Fibroblast of skin of abdomen (primary cell): ENCODE measurements around the gene E2F6.

Experiments used
- DNase-seq: peaks from one replicate; pipeline ENCODE4 v3.0.0-alpha.2; 2013

E2F6 gene

DNA sequence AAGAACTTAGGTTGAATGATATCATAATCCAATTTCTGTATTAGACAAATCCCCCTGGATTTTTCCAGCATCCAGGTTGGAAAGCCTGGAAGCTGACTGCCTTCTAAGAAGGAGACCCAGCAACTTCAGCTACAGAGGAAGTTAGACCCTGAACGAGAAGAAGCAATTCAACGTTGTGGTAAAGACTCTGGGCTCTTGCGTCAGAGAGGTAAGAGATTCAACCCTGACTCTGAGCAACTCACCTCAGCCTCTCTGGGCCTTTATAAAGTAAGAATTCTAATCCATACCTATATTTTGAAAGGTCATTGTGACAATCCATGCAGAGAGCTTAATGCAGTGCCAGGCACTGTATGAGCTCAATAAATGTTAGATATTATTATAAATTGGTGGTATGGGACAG, 9.7 kb downstream of the E2F6 start:
- DNase-seq: no peak

DNA sequence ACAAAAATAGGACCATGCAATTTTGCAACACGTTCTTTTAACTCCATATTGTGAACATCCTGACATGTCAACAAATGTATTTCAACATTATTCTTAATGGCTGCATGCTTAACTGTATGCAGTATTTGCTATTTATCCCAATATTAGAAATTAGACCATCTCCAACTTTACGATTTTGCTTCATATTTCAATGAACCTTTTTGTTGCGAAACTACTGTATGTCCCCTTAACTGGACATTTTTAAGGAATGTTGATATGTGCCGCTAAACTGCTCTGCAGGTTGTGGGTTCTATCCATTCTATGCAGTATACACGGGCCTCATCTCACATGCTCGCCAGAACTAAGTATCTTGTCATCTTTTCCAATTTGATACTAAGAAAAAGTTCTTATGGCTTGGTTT, 11.1 kb downstream of the E2F6 start:
- DNase-seq: no peak

DNA sequence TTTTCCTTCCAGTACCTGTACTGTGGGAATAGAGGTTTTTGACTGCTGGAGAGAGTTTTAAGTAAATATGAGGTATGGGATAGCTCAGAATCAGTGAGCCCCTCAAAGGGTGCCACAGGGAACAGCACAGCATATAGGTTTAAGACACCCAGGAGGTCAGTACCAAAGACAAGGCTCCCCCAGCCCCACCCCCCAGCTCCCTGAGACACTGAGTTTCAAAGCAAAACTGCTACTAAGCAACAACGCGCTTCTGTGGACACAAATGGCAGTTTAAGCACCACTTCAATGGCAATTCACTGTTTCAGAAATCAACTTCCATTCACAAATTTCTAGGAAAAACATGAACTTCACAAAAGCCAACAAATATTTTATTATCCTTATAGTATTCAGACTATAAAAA, 15.2 kb downstream of the E2F6 start:
- DNase-seq: no peak

DNA sequence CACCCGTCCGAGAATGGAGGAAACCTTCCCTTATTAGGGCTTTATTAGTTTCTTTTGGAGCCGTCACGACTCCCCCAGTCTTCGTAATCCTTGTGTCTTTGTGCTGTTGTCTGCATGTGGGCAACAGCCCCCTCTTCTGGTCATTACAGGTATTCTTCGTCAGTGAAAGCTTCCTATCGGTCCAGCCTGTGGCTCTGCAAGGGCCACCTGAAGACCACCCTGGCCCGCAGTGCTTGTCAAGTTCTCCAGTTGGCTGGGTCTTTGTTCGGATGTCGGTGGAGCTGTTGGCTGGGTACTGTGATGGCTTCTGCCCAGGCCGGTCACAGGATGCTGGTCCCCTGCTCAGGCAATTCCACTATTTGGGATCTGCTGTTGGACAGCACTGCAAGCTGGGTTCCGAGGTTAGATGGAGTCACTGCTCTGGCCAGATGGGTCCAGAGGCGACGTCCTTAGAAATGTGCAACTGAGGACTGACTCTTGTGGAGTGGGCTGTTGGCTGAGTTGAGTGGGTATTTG, 19.2 kb downstream of the E2F6 start:
- peak; percentile 67 for DNase-seq

DNA sequence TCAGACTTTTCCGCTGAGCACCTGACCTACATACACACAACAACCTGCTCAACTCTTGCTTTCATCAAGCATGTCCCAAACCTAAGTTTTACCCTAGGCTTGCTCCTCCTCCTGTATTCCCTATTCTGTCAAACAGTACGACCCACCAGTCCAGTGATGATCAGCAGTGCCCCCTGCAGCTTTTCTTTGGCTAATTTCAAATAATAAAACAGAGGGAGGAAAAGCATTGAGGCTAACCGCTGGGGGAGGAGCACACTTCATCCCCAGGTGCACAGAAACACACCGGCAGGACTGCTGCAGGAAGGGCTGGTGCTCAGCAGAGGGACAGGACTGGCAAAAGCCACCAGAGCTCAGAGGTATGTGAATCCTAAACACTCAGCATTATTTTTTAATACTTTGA, 21.2 kb downstream of the E2F6 start:
- no peak for DNase-seq

DNA sequence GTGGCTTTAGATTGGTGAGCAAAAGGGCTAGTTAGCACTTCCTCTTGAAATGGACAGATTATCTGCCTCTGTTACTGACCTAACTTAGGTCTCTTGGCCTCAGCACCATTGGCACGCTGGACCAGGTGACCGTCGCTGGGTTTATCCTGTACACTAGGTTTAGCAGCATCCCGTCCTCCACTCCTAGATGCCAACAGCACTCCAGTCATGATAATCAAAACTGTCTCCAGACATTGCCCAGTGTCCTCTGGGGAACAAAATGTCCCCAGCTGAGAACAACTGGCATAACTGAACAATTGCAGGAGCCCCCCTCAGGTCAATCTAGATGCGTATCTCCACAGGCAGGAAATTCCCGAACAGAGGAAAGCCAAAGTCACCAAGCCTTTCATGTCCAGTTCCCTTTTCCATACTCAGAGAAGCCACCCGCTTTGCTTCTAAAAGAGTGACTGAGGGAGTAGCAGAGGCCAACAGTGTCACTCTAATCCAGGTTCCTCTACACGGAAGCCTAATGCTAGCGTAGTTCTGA, 27.3 kb downstream of the E2F6 start:
- no peak for DNase-seq

DNA sequence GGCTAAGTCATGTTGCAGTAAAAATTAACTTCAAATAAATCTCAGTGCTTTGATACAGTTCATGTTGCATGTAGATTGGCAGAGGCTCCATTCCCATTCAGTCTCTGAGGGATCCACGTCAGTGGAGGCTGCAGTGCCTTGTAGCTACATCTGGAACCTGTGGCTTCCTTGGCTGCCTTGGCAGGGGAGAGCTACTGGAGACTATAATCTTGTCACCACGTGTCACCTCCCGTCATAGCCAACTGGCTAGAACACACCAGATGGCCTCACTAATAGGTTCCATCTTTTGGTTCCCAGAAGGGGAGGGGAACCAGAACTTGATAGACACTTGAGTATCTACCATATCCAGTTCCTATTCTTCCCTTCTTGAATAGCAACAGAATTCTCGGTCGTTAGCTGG, 28.4 kb downstream of the E2F6 start:
- DNase-seq: no peak

DNA sequence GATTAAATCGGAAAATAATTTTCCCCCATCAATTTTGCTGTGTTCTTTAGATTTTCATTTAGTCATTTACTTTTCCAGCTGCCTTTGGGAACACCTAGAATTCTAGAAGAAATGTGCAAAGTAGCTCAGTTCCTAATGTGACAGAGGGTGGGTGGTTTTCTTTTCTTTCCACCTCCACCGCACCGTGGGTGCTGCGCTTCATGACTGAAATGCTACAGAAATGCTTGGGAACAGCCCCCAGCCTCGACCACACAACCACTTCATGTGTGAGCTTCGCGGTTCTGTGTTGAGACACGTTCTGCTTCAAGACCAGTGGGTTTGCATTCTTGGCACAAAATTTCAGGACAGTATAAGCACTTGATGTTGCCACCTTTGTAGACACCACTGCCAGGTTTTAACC, 30.9 kb downstream of the E2F6 start:
- no peak for DNase-seq

DNA sequence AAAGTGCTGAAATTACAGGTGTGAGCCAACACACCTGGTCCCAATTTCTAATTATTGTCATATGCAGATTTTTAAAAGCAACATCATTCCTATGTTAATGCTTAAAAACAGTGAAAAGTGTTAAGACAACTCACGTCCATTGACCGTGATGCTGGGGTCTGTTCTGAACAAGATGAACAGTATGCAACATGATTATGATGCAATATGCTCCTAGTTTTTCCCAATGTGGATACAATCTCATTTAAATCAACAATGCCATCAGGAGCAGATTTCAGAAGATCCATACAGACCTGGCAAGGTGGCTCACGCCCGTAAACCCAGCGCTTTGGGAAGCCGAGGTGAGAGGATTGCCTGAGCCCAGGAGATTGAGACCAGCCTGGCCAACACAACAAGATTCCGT, 31.5 kb downstream of the E2F6 start:
- no peak for DNase-seq

DNA sequence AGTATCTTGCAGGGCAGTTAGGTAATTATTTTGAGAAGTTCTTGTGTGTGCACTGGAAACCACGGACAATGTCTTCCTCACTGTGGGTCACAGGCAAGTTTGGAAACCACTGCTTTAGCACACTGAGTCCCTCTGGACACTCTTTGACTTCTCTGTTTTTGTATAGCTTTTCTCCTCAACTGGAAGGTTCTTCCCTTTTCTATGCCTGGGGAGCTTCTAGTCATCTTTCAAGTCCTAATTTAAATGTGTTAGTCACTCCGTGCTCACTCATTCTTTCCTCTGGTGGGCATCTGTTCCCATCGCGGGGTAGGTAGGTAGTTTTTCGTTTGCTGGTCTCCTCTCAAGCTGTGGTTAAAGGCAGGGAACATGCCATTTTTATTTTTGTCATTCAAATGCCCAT, 32.1 kb downstream of the E2F6 start:
- DNase-seq: no peak

DNA sequence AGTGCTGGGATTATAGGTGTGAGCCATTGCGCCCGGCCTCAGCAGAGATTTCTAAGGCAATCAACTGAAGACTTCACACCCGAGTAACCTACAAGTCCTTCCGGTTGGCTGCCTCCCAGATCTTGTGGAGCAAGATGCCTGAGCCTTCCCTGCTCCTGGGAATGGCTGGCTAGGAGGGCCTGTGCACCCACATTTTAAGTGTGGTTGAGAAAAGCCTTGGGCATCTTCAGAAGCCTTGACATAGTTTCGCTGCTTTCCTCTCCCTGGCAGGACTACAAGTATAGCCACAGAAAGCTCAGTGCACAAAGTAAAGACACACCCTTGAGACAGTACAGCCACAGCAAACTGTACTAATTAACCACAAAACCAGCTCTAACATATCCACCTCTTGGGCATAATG, 35.2 kb downstream of the E2F6 start:
- no peak for DNase-seq

DNA sequence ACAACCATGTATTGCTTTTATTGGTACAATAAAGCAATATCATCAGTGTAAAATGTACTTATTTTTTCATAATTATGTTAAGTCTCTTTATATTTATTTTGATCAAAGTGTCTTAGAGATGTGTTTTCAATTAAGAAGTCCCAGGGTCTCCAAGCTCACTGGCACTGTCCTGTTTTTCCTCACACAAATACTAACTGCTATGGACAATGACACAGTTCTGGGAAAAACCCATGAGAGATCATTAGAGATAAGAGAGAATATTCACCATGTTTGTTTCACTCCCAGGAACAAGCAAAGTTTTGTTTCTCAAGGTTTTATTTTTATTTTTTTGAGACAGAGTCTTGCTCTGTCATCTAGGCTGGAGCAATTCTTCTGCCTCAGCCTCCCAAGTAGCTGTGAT, 38.7 kb downstream of the E2F6 start:
- no peak for DNase-seq

DNA sequence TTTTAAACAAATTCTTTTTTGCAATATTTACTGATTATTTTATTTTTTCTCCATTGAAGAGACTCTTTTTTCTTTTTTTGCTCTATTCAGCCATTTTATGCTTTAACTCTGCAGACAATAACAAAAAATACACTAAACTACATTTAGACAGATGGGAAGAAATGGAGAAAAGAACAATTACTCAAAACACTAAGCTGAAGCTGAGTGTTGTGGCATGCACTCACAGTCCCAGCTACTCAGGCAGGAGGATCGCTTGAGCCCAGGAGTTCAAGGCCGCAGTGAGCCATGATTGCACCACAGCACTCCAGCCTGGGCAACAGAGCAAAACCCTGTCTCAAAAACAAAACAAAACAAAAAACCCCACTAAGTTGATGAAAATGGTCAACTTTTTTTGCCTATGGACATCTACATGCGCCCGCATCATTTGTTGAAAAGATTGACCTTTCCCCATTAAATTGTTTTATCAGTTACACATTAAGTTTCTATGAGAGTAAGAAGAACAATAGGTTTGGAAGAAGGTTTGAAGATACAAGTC, 43.0 kb downstream of the E2F6 start:
- DNase-seq: no peak

DNA sequence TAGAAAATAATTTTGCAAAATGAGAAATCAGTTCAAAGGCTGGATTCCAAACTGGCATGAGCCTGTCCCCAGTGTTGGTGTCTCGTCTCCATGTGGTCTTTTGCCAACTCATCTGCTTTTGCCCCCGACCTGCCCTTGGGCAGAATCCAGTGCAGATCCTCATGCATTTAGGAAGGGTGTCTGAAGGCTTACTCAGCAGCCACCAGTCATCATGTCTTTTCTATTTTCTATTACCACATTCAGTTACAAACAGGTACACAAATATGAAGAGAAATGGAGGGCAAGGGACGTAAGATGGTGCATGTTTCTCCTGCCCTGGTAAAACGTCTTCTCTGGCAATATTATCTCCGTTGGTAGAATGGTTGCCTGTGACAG, 43.5 kb downstream of the E2F6 start:
- DNase-seq: no peak

DNA sequence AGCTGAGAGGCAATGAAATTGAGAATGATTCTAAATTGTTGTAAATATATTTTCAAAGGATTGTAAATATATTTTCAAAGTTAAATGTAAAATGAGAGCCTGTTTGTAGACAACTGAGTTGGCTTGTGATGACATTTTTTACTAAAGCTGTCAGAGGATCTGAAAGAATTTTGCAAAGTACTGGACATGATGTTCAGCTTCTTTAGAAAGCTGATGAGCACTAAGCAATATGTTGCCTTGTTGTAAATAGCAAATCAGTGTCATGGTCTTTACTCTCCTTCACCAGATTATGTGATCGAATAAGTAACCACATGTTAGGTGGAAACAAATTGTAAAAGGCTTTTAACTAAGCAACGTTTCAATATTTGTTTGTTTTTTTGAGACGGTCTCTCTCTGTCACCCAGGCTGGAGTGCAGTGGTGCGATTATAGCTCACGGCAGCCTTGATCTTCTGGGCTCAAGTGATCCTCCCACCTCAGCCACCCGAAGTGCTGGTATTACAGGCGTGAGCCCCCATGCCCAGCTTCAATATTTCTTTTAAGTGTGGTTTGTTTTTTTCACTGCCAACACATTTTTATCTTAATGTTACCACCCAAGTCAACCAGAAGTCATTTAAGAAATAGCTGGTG, 44.0 kb downstream of the E2F6 start:
- no peak for DNase-seq

DNA sequence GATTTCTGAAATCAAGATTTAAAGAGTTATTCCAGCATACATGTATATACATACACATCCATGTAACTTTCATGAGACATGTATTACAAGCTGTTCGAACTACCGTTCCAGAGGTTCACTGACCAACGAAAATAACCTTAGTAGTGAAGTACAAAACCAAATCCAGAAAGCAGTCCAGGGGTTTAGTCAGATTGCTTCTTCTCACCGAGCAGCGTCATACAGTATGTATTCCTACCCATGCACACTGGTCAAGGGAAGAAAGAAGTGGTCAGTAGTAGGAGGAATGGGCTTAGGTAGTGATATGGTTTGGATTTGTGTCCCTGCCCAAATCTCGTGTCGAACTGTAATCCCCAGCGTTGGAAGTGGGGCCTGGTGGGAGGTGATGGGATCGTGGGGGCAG, 45.3 kb downstream of the E2F6 start:
- DNase-seq: no peak

DNA sequence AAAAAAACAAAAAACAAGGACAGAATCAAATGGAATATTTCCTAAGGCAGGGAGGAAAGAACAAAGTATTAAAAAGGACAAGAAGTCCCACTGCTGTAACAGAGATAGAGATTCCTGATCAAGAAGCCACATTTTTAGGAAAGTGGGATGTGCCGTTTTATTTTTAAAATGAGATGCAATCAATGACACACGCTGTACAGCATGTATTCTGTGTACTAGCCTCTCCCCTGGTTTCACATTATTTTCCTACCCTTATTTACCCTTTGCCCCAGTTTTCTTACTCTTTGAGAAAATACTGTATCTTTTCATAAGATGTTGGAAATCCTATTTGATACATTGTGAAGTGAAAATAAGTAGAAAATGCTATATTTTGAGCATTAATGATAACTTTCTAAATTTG, 45.8 kb downstream of the E2F6 start:
- no peak for DNase-seq

DNA sequence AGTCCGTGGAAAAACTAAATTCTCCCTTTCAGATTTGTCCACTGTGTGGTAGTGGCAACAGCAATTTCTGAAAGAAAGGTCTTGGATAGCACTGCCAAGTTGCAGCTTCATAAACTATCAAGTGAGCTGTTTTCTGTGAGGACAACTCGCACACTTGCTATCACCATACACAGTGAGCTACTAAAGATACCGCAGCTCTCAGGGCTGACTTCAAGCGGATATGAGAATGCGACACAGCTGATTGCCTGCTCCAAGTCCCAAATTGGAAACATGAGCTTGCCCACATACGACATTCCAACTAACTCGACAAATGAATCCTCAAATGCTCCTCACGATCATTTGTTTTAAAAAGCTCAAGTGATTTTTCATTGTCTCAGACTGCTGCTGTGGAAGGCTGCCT, 46.2 kb downstream of the E2F6 start:
- DNase-seq: peak; percentile 36

DNA sequence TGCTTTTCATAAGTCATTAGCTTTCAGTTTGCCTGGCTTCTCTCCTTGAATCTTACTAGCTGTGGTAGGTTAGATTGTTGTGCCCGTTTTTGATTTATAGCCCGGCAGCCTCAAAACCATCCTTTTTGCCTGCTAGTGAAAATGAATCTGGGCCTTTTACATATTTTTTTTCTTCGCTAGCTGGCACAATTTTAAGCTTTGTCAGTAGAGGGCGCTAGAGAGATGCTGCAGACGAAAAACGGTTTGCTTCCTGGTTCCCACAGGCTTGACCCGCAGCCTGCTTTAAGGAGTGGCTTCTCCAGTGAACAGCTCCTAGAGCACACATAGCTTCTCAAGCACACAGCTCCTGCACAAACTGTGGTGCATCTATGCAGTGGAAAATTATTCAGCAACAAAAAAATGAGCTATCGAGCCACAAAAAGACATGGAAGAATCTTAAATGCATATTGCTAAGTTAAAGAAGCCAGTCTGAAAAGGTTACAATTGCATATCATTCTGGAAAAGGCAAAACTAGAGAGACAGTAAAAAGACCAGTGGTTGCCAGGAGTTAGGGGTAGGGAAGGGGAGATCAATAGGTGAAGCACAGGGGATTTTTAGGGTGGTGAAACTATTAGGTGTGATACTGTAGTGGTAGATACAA, 47.9 kb downstream of the E2F6 start:
- DNase-seq: no peak

DNA sequence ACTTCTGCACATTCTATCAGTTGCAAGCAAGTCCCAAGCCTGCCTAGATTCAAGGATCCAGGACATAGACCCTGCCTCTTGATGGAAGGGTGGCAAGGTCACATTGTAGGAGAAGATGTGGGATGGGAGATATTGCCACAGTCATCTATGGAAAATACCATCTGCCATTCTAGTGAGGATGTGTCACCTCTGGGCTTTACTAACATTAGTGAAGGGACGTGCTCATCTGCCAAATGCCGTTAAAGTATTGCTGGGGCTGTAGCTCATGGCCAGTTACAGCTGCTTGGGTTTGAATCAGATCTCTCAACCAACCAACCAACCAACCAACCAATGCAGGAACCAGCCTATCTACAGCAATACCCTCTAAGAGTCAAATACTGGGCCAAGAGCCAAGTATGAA, 49.0 kb downstream of the E2F6 start:
- DNase-seq: no peak

DNA sequence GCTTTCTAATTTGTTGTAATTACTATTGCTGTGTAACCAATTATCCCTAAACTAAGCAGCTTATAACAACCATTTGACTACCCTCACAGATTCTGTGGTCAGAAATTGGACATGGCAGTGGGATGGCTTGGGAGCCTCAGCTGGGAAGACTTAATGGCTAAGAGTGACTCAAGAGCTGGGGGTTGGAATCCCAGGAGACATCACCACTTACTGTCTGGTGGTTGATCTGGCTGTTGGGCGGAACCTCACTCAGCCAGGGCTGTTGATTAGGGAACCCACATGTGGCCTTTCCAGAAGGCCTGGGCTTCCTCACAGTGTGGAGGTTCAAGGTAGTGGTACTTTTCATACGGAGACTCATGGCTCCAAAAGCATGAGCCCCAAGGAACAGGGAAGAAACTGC, 49.8 kb downstream of the E2F6 start:
- DNase-seq: peak; percentile 21

DNA sequence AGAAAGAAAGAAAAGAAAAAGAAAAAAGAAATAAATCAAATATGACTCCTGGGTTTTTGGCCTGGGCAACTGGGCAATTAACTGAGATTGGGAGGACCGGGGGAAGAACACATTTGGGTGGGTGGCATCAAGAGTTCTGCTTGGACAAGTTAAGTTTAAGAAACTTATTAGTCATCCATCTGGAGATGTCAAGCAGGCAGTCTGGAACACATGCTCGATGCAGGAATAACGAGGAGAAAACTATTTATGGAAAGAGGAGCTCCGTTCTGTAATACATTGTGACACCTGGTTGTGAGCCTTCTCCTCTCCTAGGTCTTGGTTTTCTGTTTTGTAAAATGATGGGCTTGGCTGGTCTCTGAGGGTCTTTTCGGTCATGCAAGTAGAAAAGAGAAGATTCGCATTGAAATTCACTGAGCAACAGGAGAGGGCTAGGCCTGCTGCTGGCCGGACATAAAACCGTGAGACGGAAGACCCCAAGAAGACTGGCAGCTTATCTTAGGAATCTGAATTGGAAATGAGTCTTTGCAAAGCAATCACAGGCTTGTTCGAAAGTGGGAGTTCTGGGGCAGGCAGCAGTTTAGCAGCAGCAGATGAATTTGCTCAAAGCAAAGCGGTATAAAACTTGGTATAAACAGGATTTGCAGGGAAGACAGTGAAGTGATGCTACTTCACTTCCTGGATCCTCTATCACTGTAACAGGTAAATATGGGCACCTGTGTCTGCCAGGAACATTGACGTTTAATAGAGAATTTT, 51.4 kb downstream of the E2F6 start:
- no peak for DNase-seq

DNA sequence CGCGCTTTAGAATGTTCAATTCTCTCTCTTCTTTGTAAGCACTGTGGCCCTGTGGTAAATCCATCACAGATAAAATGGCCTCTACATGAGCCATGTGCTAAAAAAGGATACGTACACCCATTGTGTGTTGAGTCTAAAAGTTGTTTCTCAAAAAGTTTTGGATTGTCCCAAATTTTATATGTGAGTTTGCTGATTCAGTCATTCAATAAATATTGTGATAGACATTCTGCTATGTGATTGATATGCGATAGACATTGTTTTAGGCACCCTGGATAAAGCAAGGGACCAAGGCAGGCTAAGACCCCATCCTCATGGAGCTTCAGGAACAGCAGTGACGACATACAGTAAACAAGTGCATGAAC, 53.5 kb downstream of the E2F6 start:
- DNase-seq: no peak
